CD4-positive, alpha-beta T cell treated with Interleukin-17A for 4 hours (primary cell): ENCODE data around the gene TMPRSS9.

Experiments used
- DNase-seq: peaks from one replicate; pipeline ENCODE4 v3.0.0-alpha.2; 2020; ENCODE audit warnings: mixed read lengths

The TMPRSS9 gene

DNA sequence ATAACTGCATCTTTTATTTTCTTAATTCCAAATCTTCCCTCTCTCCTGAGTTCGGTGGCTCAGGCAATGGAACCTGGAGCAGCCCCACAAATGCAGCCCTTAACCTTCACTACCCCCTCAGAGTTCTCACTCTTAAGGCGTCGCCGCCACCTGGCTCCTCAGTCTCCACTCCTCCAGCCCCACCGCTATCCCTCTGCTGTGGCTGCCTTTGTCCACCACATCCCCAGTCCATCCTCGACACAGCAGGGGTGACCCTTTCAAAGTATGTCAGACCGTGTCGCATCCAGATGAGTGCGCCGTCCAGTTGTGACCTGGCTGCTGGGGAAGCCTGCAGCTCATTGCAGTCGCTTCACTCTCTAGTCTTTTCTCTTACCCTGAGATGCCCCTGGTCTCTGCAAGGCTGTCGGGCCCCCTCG is 30.6 kb upstream of the TMPRSS9 start:
- DNase-seq, result no peak

DNA sequence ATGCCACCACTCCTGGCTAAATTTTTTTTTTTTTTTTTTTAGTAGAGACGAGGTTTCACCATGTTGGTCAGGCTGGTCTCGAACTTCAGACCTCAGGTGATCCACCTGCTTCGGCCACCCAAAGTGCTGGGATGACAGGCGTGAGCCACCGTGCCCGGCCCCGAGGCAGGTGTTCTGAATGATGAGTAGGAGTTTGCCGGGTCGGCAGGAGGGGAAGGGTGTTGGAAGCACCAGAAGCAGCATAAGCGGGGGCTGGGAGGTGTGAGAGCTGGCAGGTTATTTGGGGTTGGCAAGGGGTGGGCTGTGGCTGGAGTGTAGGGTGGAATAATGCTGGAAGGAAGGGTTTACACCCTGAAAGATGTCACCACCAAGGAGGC is 29.8 kb upstream of the TMPRSS9 start:
- DNase-seq, result no peak

DNA sequence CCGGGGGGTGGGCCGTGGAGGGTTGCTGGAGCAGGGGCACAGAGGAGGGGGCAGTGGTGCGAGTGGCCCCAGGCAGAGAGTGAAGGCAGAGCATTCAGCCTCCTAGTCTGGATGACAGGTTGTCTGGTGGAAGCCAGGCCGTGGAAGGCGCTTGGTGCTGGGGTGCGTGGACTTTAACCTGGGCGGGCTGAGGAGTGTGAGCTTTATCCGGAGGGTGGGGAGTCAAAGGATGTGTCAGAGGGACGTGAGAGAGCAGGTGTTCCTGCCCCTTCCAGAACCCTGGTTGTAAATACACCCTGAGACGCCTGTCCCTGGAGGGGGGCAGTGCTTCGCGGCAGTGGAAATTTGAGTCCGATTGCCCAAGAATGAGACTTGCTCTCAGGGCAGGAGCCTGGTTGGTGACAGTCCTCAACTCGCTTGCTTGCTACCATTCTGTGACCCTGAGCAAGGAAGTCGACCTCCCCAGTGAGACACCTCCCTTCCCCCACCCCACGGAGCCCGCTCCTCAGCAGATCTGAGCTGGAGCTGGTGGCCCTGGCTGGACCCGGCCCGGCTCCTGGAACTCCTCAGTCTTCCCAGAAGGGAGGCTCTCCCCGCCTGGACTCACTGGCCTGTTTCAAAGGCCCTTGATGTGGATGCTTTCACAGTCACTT is 29.3 kb upstream of the TMPRSS9 start:
- no peak for DNase-seq

DNA sequence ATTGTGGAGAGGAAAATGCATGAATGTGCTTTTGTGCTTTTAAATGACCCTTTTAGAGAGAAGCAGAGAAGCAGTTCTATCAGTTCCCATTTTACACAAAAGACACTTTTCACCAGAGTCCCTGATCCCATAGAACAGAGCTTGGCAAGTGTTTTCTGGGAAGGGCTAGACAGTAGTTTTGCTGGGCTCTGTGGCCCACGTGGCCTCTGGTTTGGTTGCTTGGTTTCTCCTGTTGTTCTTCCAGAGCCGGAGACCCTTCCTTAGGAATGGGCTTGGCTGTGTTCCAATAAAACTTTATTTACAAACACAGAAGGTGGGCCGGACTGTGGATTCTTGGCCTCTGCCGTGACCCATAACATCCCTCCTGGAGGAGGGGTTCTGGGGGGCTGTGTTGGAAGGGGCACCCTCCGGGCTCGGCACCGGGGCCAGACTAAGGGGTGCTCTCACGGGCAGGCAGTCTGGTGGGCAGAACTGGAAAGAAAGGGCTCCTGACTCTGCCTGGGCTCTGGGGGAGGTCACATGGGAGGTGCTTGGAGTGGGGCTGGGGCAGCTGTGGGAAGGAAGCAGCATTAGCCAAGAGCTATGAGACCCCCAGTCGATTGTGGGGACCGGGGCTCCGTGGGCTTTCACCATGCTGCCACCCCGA is 28.3 kb upstream of the TMPRSS9 start:
- DNase-seq, result no peak

DNA sequence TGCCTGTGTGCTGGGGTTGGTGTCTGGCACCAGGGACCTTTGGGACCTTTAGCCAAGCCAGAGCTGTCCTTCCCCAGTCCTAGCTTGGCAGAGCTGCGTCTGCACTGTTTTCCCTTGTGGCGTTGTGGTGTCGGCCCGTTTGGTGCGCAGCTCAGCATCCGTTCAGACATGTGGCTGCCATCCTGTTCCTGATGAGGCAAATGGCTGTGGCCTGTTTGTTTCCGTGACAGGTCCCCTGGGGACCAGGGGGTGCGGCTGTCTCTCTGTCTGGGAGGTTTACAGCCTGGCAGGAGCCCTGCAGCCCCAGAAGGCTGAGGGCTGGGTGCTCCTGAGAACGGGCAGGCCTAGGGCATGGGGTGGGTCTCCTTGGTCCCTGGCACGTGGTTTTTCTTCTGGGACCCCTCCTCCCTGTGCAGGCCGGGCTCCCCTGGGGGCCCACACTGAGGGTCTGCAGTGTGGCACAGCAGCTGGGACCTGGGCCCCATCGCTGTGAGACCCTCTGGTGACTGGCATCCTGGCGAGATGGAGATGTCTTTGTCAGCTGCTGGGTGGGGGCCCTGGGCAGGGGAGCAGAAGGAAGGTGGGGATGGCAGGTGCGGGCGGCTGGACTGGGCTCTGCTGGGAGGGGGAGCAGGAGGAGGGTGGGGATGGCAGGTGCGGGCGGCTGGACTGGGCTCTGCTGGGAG is 27.6 kb upstream of the TMPRSS9 start:
- peak; percentile 65 for DNase-seq

DNA sequence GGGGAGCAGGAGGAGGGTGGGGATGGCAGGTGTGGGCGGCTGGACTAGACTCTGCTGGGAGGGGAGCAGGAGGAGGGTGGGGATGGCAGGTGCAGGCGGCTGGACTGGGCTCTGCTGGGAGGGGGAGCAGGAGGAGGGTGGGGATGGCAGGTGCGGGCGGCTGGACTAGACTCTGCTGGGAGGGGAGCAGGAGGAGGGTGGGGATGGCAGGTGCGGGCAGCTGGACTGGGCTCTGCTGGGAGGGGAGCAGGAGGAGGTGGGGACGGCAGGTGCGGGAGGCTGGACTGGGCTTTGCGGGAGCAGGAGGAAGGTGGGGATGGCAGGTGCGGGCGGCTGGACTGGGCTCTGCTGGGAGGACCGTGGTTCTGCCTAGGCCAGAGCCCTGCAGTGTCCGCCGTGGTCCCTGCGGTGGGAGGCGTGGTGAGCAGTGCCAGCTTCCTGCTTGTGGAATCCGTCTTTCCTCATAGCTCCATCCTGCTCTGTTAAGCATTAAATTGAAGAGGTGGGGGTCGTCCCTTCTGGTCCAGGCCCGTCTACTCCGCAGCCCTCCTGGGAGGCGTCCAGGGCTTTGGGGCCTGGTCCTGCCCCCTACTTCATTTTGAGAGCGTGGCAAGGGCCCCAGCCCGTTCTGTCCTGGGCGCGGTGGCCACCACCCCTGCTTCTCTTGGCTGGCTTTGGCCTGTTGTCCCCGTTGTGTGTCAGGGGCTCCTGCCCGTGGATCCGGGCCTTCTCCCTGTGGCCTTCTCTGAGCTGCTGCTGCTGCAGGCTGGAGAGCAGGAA is 26.8 kb upstream of the TMPRSS9 start:
- no peak for DNase-seq

DNA sequence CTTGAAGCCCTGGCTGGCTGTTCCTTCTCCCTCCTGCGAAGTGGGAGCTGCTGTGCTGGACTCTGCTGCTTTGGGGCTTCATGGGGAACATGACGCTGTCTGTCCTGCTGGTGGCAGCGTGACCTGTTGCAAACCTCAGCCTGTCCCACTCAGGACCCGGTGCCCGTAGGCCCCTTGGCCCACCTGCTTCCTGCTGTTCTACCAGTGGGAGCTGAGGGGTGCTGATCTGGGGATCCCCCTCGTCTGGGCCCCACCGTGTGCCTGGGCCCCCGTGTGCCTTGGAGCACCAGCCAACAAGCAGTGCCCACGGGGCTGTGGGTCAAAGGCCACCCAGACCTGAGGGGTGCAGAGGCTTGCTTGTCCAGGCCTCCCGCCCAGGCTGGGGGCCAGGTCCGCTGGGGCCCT is 26.3 kb upstream of the TMPRSS9 start:
- no peak for DNase-seq

DNA sequence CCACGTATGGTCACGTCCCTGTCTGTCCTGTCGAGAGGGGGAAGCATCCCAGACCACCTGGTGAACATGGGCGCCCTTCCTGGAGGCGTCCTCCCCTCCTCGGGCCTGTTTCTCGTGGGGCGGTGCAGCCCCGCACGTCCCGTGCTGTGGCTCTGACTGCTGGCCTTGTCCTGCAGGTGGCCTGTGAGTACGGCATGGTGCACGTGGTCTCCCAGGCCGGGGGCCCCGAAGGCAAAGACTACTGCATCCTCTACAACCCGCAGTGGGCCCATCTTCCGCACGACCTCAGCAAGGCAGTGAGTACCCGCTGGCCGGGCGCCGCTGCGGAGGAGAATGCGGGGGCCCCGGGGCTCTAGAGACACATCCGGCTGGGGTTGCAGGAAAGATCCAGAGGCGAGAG is 25.6 kb upstream of the TMPRSS9 start:
- DNase-seq, result no peak

DNA sequence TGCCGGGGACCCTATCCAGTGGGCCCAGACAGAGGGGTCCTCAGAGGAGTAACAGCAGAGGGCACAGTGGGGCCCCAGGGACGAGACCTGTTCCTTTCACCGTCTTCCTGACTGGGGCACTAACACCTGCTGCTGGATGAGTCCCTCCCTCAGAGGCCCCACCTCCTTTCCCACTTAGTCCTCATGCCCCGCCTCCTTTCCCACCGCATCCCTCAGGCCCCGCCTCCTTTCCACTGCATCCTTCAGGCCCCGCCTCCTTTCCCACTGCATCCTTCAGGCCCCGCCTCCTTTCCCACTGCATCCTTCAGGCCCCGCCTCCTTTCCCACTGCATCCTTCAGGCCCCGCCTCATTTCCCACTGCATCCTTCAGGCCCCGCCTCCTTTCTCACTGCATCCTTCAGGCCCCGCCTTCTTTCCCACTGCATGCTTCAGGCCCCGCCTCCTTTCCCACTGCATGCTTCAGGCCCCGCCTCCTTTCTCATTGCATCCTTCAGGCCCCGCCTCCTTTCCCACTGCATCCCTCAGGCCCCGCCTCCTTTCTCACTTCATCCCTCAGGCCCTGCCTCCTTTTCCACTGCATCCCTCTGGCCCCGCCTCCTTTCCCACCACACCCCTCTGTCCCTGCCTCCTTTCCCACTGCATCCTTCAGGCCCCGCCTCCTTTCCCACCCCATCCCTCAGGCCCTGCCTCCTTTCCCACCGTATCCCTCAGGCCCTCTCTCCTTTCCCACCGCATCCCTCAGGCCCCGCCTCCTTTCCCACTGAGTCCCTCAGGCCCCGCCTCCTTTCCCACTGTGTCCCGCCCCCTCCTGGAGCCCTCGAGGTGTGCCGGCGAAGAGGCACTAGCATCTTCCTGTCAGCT is 24.8 kb upstream of the TMPRSS9 start:
- no peak for DNase-seq

DNA sequence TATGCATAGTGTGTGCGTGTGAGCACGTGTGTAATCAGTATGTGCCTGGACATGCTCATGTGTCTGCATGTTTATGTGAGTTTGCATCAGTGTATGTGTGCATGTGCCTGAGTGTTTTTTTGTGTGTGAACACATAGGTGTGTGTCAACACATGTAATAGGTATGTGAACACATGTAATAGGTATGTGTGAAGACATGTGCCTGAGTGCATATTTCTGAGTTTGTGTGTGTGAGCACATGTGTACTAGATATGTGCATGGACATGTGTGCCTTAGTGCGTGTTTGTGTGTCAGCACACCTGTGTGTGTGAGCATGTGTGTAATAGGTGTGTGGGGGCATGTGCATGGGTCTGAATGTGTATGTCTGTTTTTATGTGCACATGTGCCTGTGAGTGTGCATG is 24.2 kb upstream of the TMPRSS9 start:
- DNase-seq, result no peak

DNA sequence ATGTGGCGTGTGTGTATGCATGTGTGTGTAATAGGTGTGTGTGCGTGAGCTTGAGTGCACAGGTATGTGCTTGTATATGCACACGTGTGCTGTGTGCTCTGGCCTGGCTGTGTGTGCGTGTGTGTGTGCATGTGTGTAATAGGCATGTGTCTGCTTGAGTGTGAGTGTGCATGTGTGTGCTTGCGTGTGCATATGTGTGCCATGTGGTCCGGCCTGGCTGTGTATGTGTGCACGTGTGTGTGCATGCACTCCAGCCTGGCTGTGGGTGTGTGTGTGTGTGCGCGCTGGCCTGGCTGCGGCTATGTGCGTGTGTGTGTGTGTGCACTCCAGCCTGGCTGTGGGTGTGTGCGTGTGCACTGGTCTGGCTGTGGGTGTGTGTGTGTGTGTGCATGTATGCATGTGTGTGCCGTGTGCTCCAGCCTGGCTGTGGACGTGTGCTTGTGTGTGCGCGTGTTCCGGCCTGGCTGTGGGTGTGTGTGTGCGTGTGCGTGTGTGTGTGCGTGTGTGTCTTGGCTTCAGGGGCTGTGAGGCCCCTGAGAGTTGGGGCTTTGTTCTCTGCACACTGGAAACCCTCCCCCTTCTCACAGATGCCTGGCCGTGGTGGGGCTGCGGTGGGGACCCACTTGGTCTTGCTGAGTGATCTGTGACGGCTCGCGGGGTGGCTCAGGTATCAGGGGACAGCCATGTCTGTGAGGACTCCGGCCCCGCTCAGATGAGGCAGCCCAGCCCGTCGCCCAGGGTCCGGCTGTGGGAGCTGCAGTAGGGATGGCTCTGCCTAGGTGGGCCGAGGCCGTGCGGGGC is 23.3 kb upstream of the TMPRSS9 start:
- DNase-seq, result no peak

DNA sequence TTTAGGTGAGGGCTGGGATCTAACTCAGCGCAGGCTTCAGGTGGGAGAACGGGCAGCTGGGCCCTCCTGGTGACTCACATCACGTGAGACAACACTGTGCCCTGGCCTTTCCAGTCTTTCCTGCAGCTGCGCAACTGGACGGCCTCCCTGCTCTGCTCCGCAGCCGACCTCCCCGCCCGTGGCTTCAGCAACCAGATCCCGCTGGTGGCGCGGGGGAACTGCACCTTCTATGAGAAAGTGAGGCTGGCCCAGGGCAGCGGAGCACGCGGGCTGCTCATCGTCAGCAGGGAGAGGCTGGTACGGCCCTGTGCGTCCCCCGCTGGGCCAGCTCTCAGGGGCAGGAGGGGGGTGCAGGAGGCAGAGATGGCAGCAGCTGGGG is 22.7 kb upstream of the TMPRSS9 start:
- DNase-seq, result no peak

DNA sequence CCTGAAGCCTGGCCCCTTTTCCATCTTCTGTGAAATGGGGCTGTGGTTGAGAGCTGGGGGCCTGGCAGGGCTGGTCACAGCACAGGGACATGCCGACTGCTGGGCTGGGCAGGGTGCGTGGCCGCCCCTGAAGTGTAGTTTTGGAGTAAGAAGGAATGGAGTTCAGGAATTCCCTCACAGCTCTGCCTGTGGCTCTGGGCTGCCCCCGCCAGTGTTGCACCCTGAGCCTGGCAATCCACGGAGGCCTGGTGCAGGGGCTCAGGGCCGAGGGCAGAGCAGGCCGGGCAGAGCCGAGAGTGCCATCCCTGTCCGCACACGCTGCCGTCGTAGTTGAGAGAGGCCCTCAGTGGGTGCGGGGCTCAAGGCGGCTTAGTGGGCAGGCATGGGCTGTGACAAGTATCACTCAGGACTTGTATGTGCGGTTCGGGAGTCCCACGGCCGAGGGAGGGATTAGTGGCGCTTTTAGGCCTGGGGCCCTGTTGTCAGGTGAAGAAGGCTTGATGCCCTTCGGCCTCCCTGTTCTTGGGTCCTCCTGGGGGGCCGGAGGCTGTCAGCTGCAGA is 21.9 kb upstream of the TMPRSS9 start:
- DNase-seq, result no peak

DNA sequence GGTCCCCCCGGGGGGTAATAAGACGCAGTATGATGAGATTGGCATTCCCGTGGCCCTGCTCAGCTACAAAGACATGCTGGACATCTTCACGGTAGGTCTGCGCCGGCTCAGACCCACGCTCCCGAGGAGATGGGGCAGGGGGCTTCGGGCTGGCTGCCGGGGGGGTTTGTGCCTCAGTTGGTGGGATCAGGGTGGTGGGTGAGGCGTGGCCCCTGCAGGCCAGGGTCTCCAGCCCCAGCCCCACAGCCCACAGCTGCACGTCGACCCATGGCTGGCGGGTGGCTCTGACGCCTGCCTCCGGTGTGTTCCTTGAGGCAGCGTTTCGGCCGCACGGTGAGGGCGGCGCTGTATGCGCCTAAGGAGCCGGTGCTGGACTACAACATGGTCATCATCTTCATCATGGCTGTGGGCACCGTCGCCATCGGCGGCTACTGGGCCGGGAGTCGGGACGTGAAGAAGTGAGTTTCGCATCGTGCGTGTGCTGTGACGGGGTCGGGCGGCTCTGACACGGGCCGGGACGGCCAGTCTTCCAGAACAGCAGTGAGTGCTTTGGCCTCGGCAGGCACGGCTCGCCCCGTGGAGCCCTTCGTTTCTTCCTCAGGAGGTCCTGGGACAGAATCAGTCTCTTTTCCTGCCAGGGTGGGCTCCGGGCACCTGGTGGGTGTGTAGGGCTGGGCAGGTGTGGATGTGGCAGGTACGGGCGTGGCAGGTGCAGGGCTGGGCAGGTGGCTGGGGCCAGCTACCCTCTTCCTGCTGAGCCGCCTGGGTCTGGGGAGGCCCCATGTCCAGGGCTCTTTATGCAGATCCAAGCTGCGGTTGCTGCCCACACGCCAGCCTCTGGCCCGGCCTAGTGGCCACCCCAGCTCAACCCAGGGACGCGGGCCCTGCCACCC is 21.1 kb upstream of the TMPRSS9 start:
- DNase-seq, result no peak

DNA sequence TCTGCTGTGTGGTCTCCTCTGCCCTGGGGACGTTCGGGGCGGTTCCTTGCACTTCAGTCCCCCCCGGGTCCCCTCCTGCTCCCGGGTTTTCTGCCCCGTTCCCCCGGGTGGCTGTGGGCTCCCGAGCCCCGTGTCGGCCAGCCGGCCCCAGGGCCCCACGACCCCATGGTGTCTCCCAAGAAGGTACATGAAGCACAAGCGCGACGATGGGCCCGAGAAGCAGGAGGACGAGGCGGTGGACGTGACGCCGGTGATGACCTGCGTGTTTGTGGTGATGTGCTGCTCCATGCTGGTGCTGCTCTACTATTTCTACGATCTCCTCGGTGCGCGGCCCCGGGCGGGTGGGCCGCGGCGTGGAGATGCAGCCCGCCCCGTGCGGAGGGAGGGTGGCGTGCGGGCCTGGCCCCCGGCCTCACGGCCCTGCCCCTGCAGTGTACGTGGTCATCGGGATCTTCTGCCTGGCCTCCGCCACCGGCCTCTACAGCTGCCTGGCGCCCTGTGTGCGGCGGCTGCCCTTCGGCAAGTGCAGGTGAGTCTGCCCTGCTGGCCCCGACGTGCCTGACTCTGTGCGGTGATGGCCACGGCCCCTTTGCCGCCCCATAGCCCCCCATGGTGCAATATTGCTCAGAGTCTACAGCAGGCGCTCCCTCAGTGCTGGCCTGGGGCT is 20.3 kb upstream of the TMPRSS9 start:
- no peak for DNase-seq

DNA sequence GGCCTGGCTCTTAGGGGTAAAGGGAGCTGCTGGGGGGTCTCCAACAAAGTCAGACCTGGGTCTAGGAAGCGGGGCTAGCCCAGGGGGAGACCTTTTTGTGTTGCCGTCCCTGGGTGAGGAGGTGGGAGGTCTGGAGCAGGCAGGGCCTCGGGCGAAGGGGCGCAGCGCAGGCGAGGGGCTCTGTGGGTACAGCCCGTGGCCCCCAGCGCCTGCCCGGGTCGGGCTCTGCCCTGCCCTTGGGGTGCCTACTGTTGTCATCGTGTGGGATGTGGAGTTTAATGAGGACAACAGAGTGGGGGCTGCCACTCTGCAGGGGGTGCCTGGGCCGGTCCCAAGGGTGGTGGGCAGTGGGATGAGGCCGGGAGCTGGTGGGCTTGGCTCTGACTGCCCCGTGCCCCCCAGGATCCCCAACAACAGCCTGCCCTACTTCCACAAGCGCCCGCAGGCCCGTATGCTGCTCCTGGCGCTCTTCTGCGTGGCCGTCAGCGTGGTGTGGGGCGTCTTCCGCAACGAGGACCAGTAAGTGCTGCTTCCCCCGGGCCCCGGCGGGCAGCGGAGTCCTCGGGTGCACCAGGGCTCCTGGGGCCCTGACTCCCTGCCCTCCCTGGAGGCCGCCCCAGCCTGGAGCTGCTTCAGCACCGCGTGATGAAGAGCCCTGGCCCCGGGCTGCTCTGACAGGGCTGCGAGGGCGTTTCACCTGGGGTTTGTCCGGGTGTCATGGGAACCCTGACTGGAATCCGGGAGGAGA is 19.4 kb upstream of the TMPRSS9 start:
- DNase-seq, result no peak

DNA sequence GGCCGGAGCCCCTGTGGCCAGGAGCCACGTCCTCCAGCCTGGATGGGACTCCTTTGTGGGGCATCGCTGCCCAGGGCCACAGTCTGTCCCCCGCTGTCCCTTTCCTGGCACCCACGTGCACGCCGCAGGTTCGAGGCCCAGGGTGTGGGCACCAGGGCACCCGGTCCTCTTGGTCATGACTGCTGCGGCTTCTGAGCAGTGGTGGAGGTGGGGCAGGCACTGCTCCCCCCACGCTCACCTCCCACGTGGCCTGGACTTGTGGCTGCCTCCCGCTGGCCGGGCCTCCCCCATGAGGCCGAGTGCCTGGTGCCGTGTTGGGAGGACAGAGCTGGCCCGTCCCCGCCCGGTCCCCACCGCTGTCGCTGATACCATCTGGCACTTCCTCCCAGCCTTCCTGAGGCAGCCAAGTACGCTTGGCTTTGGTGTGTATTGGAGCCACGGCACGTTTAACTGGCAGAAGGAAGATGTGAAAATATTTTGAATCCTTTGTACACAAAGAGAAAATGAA is 18.8 kb upstream of the TMPRSS9 start:
- no peak for DNase-seq

DNA sequence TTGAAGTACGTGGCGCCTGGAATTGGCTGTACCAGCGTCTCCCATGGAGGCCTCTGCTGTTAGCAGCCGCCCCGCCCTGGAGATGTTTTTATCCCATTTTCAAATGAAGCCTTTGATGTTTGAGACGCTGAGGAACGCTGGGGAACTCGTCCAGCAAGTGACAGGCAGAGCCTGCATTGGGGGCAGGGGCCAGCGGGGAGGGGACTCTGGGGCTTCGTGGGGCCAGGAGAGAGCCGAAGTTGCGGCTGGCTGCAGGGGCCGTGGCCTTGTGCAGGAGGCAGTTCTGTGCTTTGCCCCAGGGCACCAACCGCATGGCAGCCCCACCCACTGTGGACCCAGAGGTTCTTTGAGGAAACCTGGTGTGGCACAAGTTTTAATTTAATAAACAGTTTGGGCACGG is 18.1 kb upstream of the TMPRSS9 start:
- DNase-seq, result no peak
